Brain microvascular endothelial cell (primary cell): ENCODE measurements around the gene TBC1D22B.

Experiments used
- DNase-seq: peaks from one replicate; pipeline ENCODE4 v3.0.0-alpha.2; 2020
- H3K27ac ChIP-seq: fragments of 250-450 bp; sonication (Bioruptor Pico); 2 replicates; pipeline ENCODE4 v1.5.1; 2020; ENCODE audit warnings: mild to moderate bottlenecking, moderate library complexity
- H3K27me3 ChIP-seq: fragments of 250-450 bp; sonication (Bioruptor Pico); replicated peaks from 2 replicates; pipeline ENCODE4 v1.5.1; 2020; ENCODE audit warnings: mild to moderate bottlenecking
- H3K36me3 ChIP-seq: fragments of 250-450 bp; sonication (Bioruptor Pico); replicated peaks from 2 replicates; pipeline ENCODE4 v1.5.1; 2020; ENCODE audit warnings: mild to moderate bottlenecking
- H3K4me3 ChIP-seq: 2 replicates; pipeline ENCODE4 v1.5.1; 2011; ENCODE audit warnings: low read depth, mild to moderate bottlenecking, control low read depth, low read length, moderate library complexity
- CTCF ChIP-seq: IDR thresholded peaks from 2 replicates; pipeline ENCODE4 v1.5.1; 2011; ENCODE audit warnings: low read depth, mild to moderate bottlenecking, moderate library complexity, low read length, control low read depth, inconsistent platforms; ENCODE audit errors: missing control alignments
- in situ Hi-C: cut with HindIII; loops from 2 replicates; pipeline ENCODE4 v1.10.0; 2017; ENCODE audit warnings: low sequenced_read_pairs, low pct_ligation_motif_present

TBC1D22B gene

GRCh38 chr6:37236921-37237320 is 20.7 kb upstream of the TBC1D22B start:
- no peaks in the 10 kb centered on the region for H3K27me3 ChIP-seq
- no peak for TF ChIP-seq CTCF
- no peaks in the 10 kb centered on the region for H3K36me3 ChIP-seq
- in situ Hi-C loops, result no loop called here
- H3K27ac ChIP-seq, result no peak overlapping the region
- peak; percentile 52 for DNase-seq
- no peak overlapping the region for H3K4me3 ChIP-seq

- no peak for DNase-seq
- in situ Hi-C loops, result no loop called here
- no peaks in the 10 kb centered on the region for H3K27me3 ChIP-seq
- no peaks in the 10 kb centered on the region for H3K36me3 ChIP-seq
- no peak overlapping the region for H3K27ac ChIP-seq
- no peak overlapping the region for H3K4me3 ChIP-seq
- no peak for TF ChIP-seq CTCF
Observed at GRCh38 chr6:37237789-37238188, 19.8 kb upstream of the TBC1D22B start.

GRCh38 chr6:37238381-37238780 is 19.2 kb upstream of the TBC1D22B start:
- Histone ChIP-seq H3K4me3 (no peak overlapping the region), H3K27me3 (no peaks in the 10 kb centered on the region), H3K27ac (peak overlapping the region; percentile 100), H3K36me3 (no peaks in the 10 kb centered on the region)
- TF ChIP-seq CTCF, result no peak
- in situ Hi-C loops, result no loop called here
- DNase-seq, result no peak

- Histone ChIP-seq H3K27ac (peak overlapping the region; percentile 100), H3K27me3 (no peaks in the 10 kb centered on the region), H3K36me3 (no peaks in the 10 kb centered on the region), H3K4me3 (no peak overlapping the region)
- DNase-seq, result no peak
- in situ Hi-C loops, result no loop called here
- TF ChIP-seq CTCF, result no peak
Observed at GRCh38 chr6:37239526-37239925, 18.0 kb upstream of the TBC1D22B start.

GRCh38 chr6:37239950-37240713 is 17.4 kb upstream of the TBC1D22B start:
- H3K27ac ChIP-seq, result peak overlapping the region; percentile 100
- peak; percentile 99 for DNase-seq
- H3K36me3 ChIP-seq, result no peaks in the 10 kb centered on the region
- no peak for TF ChIP-seq CTCF
- no peaks in the 10 kb centered on the region for H3K27me3 ChIP-seq
- no peak overlapping the region for H3K4me3 ChIP-seq
- in situ Hi-C loops, result no loop called here

GRCh38 chr6:37241131-37241530 is 16.4 kb upstream of the TBC1D22B start:
- peak overlapping the region; percentile 100 for H3K27ac ChIP-seq
- no peak overlapping the region for H3K4me3 ChIP-seq
- in situ Hi-C loops, result no loop called here
- no peak for TF ChIP-seq CTCF
- H3K36me3 ChIP-seq, result no peaks in the 10 kb centered on the region
- H3K27me3 ChIP-seq, result no peaks in the 10 kb centered on the region
- no peak for DNase-seq
